H9 (cell line): ENCODE results near the gene HHATL. TPM values are rescaled to one million over a fixed set of nuclear protein-coding genes. Genes with fewer than 3 reads are reported as not detected.

Source experiments
- DNase-seq: peaks from one replicate; pipeline ENCODE4 v3.0.0-alpha.2; 2017
- H2AFZ ChIP-seq: one replicate; pipeline ENCODE4 v1.6.1; 2013; ENCODE audit warnings: mild to moderate bottlenecking, low read length, control low read depth, moderate library complexity
- H2AK5ac ChIP-seq: 2 replicates; pipeline ENCODE4 v1.6.1; 2013; ENCODE audit warnings: low read length, control low read depth, mixed read lengths; ENCODE audit not compliant: insufficient read length
- H2BK120ac ChIP-seq: one replicate; pipeline ENCODE4 v1.6.1; 2013; ENCODE audit warnings: low read depth, mild to moderate bottlenecking, low read length, control low read depth, inconsistent platforms; ENCODE audit not compliant: poor library complexity, severe bottlenecking
- H2BK12ac ChIP-seq: 2 replicates; pipeline ENCODE4 v1.6.1; 2013; ENCODE audit warnings: low read length, control low read depth, mixed read lengths, low read depth; ENCODE audit not compliant: insufficient read length
- H2BK15ac ChIP-seq: 2 replicates; pipeline ENCODE4 v1.6.1; 2013; ENCODE audit warnings: low read depth, low read length, control low read depth
- H2BK20ac ChIP-seq: one replicate; pipeline ENCODE4 v1.6.1; 2013; ENCODE audit warnings: low read depth, mild to moderate bottlenecking, low read length, control low read depth, inconsistent platforms; ENCODE audit not compliant: poor library complexity, severe bottlenecking
- H2BK5ac ChIP-seq: 2 replicates; pipeline ENCODE4 v1.6.1; 2013; ENCODE audit warnings: low read length, control low read depth, mixed read lengths; ENCODE audit not compliant: insufficient read length
- H3K14ac ChIP-seq: 2 replicates; pipeline ENCODE4 v1.6.1; 2013; ENCODE audit warnings: low read length, control low read depth; ENCODE audit not compliant: insufficient read depth
- H3K18ac ChIP-seq: 2 replicates; pipeline ENCODE4 v1.6.1; 2013; ENCODE audit warnings: low read depth, mild to moderate bottlenecking, mixed read lengths, low read length, control low read depth; ENCODE audit not compliant: insufficient read length
- H3K23ac ChIP-seq: 2 replicates; pipeline ENCODE4 v1.6.1; 2013; ENCODE audit warnings: low read length, control low read depth, mixed read lengths, low read depth; ENCODE audit not compliant: insufficient read length
- H3K23me2 ChIP-seq: 2 replicates; pipeline ENCODE4 v1.6.1; 2013; ENCODE audit warnings: low read depth, mild to moderate bottlenecking, mixed read lengths, low read length, control low read depth; ENCODE audit not compliant: insufficient read length, poor library complexity, severe bottlenecking
- H3K27ac ChIP-seq: 2 replicates; pipeline ENCODE4 v1.5.1; 2013; ENCODE audit warnings: low read length, control low read depth, mixed read lengths, low read depth; ENCODE audit not compliant: insufficient read length
- H3K27me3 ChIP-seq: 2 replicates; pipeline ENCODE4 v1.6.1; 2013; ENCODE audit warnings: low read length, control low read depth, inconsistent platforms; ENCODE audit not compliant: insufficient read depth
- H3K4ac ChIP-seq: 2 replicates; pipeline ENCODE4 v1.6.1; 2013; ENCODE audit warnings: low read depth, mild to moderate bottlenecking, control low read depth, inconsistent platforms, low read length, moderate library complexity
- H3K4me1 ChIP-seq: 2 replicates; pipeline ENCODE4 v1.6.1; 2013; ENCODE audit warnings: low read length, control low read depth, inconsistent platforms; ENCODE audit not compliant: insufficient read depth
- H3K4me2 ChIP-seq: 2 replicates; pipeline ENCODE4 v1.6.1; 2013; ENCODE audit warnings: low read length, control low read depth, mixed read lengths; ENCODE audit not compliant: insufficient read length, insufficient read depth
- H3K56ac ChIP-seq: 2 replicates; pipeline ENCODE4 v1.6.1; 2013; ENCODE audit warnings: low read depth, mild to moderate bottlenecking, mixed read lengths, low read length, control low read depth; ENCODE audit not compliant: insufficient read length
- H3K79me1 ChIP-seq: 2 replicates; pipeline ENCODE4 v1.6.1; 2013; ENCODE audit warnings: low read depth, mild to moderate bottlenecking, moderate library complexity, low read length, control low read depth, inconsistent platforms; ENCODE audit not compliant: insufficient read depth, poor library complexity, severe bottlenecking
- H3K79me2 ChIP-seq: 2 replicates; pipeline ENCODE4 v1.6.1; 2013; ENCODE audit warnings: low read length, control low read depth, inconsistent platforms; ENCODE audit not compliant: insufficient read depth
- H3K9ac ChIP-seq: 2 replicates; pipeline ENCODE4 v1.6.1; 2013; ENCODE audit warnings: low read length, control low read depth, mixed read lengths; ENCODE audit not compliant: insufficient read length; ENCODE audit errors: extremely low read depth
- H3K9me3 ChIP-seq: one replicate; pipeline ENCODE4 v1.6.1; 2013; ENCODE audit warnings: low read depth, low read length, inconsistent platforms; ENCODE audit not compliant: control insufficient read depth
- H3T11ph ChIP-seq: one replicate; pipeline ENCODE4 v1.6.1; 2013; ENCODE audit warnings: mild to moderate bottlenecking, low read length, control low read depth, inconsistent platforms
- H4K20me1 ChIP-seq: one replicate; pipeline ENCODE4 v1.6.1; 2013; ENCODE audit not compliant: control insufficient read depth, insufficient read length, insufficient read depth
- H4K5ac ChIP-seq: 2 replicates; pipeline ENCODE4 v1.6.1; 2013; ENCODE audit warnings: low read depth, mild to moderate bottlenecking, mixed read lengths, low read length, control low read depth; ENCODE audit not compliant: insufficient read length
- H4K8ac ChIP-seq: replicated peaks from 2 replicates; pipeline ENCODE4 v1.6.1; 2013; ENCODE audit warnings: low read length, control low read depth, mixed read lengths, low read depth; ENCODE audit not compliant: insufficient read length
- H4K91ac ChIP-seq: 2 replicates; pipeline ENCODE4 v1.6.1; 2013; ENCODE audit warnings: low read depth, mild to moderate bottlenecking, moderate library complexity, mixed read lengths, low read length, control low read depth; ENCODE audit not compliant: insufficient read length
- H3K27ac Mint-ChIP-seq, 3 experiments: 2 replicates in 2 of 3; 3 replicates in 1 of 3; pipeline ENCODE4 v1.8.0; 2020 to 2021; ENCODE audit warnings: mixed read lengths in 3 of 3, mild to moderate bottlenecking in 1 of 3, moderate library complexity in 1 of 3
- H3K27me3 Mint-ChIP-seq: 2 replicates; pipeline ENCODE4 v1.8.0; 2021; ENCODE audit warnings: low read depth, mild to moderate bottlenecking, moderate library complexity, mixed read lengths
- H3K36me3 Mint-ChIP-seq, 3 experiments: 2 replicates in 2 of 3; 3 replicates in 1 of 3; pipeline ENCODE4 v1.8.0; 2020 to 2021; ENCODE audit warnings: low read depth in 3 of 3, mixed read lengths in 3 of 3; ENCODE audit not compliant: insufficient read depth in 1 of 3
- H3K4me1 Mint-ChIP-seq, 2 experiments: 2 replicates each; pipeline ENCODE4 v1.8.0; 2020; ENCODE audit warnings: mixed read lengths in 2 of 2
- H3K4me3 Mint-ChIP-seq, 2 experiments: 2 replicates in 1 of 2; 3 replicates in 1 of 2; pipeline ENCODE4 v1.8.0; 2020 to 2021; ENCODE audit warnings: mild to moderate bottlenecking in 2 of 2, mixed read lengths in 2 of 2, moderate library complexity in 1 of 2
- H3K9me3 Mint-ChIP-seq, 2 experiments: 2 replicates in 1 of 2; 3 replicates in 1 of 2; pipeline ENCODE4 v1.8.0; 2020; ENCODE audit warnings: mild to moderate bottlenecking in 2 of 2, mixed read lengths in 2 of 2, moderate library complexity in 1 of 2
- WGBS: extraction: QIAGEN DNeasy Blood & Tissue Kit; methylation state at CpG from one replicate; pipeline ENCODE4 v1.1.7; 2013; ENCODE audit warnings: missing lambda C conversion rate, low lambda C conversion rate, mixed read lengths; ENCODE audit not compliant: insufficient read length; ENCODE audit errors: extremely low coverage; 5-methylcytosine and 5-hydroxymethylcytosine counted together
- total RNA-seq: library from RNA; stranded (reverse); gene quantifications from 2 replicates; pipeline ENCODE4 v1.2.1, GENCODE V29; 2021
- TF ChIP-seq, protein P1 (sequence below): fragments of 200-600 bp; sonication (generic); conservative IDR thresholded peaks from 3 replicates; pipeline ENCODE4 v1.8.0; 2021; ENCODE audit warnings: antibody characterized with exemption, mild to moderate bottlenecking

HHATL gene
- total RNA-seq, 1 experiment from 2014 or later, result 0.46 TPM

DNA sequence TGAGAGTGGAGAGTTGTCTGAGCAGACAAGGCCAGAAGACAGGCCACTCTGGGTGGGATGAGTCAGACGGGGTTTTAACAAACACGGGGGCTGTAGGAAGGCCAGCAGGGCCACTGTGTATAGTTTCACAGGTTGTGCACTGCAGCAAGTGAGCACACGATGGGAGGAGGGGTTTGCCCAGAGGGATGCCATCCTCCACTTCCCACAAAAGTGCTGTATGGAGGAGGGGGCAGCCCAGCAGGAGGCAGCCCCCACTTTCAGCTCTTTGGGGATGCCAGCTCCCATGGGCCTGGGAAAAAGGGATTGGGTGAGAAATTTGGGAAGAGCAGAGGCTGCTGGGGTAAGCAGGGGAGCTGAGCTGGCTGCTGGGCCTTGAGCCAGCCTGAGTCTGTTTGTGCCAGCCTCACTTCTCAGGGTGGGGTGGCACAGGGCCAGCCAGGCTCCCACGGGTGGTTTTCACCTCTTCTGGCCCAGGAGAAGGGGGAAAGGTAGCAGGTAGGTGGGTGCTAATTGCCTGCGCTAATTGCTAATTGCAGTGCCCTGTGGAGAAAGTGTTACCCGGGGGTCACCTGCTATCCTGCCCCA is 42.4 kb downstream of the HHATL start:
- Mint-ChIP-seq H3K27me3 (no peaks in the 10 kb centered on the region), H3K27ac (peak overlapping the region in 2 of 3 experiments; percentile 68 to 89; a peak in 4 of 7 replicates), H3K4me1 (peaks cover 2 to 19% of the 10 kb centered on the region in 2 experiments; a peak in 2 of 4 replicates), H3K9me3 (no peaks in the 10 kb centered on the region), H3K4me3 (no peak overlapping the region), H3K36me3 (peaks cover 3 to 21% (median 8%) of the 10 kb centered on the region in 3 experiments)
- no peak overlapping the region for H2BK15ac ChIP-seq
- H3K79me2 ChIP-seq, result no peaks in the 10 kb centered on the region
- no peak overlapping the region for H3K4ac ChIP-seq
- H3K27me3 ChIP-seq, result no peaks in the 10 kb centered on the region
- no peak overlapping the region for H4K8ac ChIP-seq
- TF ChIP-seq, protein P1, sequence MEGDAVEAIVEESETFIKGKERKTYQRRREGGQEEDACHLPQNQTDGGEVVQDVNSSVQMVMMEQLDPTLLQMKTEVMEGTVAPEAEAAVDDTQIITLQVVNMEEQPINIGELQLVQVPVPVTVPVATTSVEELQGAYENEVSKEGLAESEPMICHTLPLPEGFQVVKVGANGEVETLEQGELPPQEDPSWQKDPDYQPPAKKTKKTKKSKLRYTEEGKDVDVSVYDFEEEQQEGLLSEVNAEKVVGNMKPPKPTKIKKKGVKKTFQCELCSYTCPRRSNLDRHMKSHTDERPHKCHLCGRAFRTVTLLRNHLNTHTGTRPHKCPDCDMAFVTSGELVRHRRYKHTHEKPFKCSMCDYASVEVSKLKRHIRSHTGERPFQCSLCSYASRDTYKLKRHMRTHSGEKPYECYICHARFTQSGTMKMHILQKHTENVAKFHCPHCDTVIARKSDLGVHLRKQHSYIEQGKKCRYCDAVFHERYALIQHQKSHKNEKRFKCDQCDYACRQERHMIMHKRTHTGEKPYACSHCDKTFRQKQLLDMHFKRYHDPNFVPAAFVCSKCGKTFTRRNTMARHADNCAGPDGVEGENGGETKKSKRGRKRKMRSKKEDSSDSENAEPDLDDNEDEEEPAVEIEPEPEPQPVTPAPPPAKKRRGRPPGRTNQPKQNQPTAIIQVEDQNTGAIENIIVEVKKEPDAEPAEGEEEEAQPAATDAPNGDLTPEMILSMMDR, result no peak
- H4K91ac ChIP-seq, result no peak overlapping the region
- H2BK5ac ChIP-seq, result no peak overlapping the region
- peaks cover 6% of the 10 kb centered on the region; the same call in 1 of the 2 replicates for H3K4me1 ChIP-seq
- no peak overlapping the region for H3K9ac ChIP-seq
- H4K20me1 ChIP-seq, result no peaks in the 10 kb centered on the region
- no peak overlapping the region for H3K14ac ChIP-seq
- H2AFZ ChIP-seq, result no peak overlapping the region
- H3K79me1 ChIP-seq, result no peaks in the 10 kb centered on the region
- no peak overlapping the region for H3K18ac ChIP-seq
- no peak overlapping the region for H3K23ac ChIP-seq
- no peak overlapping the region for H2BK20ac ChIP-seq
- H2BK12ac ChIP-seq, result no peak overlapping the region
- no peaks in the 10 kb centered on the region for H3K9me3 ChIP-seq
- no CpG with 5 or more reads among the region's 6 CpGs for WGBS
- H2AK5ac ChIP-seq, result no peak overlapping the region
- H3K4me2 ChIP-seq, result no peak overlapping the region
- H3T11ph ChIP-seq, result no peak overlapping the region
- H4K5ac ChIP-seq, result no peak overlapping the region
- no peak overlapping the region for H3K27ac ChIP-seq
- no peak overlapping the region for H3K56ac ChIP-seq
- H2BK120ac ChIP-seq, result no peak overlapping the region
- DNase-seq, result no peak
- no peaks in the 10 kb centered on the region for H3K23me2 ChIP-seq
